ENCODE data around the gene CTR9.

Gene CTR9

GRCh38 chr11:10750838-10751580 lies at the start of gene CTR9:
Gene CTR9 (plus strand): TSS chr11:10751246. CDS start chr11:10751413, 167 bp downstream.
- DNase-seq, result peak; percentile 87

- peak; percentile 7 for DNase-seq
Observed at GRCh38 chr11:10701982-10702381, 49.1 kb upstream of the CTR9 start.

- no peak for DNase-seq
Observed at GRCh38 chr11:10708131-10708530, 42.9 kb upstream of the CTR9 start.

- no peak for DNase-seq
Observed at GRCh38 chr11:10709299-10710086, 41.6 kb upstream of the CTR9 start.

DNA sequence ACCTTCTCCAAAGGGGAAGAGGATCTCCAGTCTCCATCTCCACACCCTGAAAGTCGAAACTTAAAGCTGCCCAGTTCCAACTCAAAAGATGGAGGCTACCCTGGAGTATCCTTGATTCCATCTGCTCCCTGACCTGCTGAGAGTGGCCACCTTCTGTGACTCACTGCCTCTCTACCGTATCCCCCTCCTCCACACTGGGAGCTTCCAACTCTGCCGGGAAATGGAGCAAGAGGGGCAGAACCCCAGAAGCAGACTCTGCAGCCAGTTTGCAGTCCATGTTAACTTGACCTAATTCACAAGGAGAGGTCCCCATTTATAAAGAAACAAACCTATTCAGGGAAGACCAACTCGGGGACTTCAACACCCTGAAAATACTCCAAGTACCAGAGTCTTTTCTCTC lies 35.5 kb upstream of the CTR9 start:
- DNase-seq, result no peak

GRCh38 chr11:10716122-10716521 lies 34.9 kb upstream of the CTR9 start:
- DNase-seq, result no peak

DNA sequence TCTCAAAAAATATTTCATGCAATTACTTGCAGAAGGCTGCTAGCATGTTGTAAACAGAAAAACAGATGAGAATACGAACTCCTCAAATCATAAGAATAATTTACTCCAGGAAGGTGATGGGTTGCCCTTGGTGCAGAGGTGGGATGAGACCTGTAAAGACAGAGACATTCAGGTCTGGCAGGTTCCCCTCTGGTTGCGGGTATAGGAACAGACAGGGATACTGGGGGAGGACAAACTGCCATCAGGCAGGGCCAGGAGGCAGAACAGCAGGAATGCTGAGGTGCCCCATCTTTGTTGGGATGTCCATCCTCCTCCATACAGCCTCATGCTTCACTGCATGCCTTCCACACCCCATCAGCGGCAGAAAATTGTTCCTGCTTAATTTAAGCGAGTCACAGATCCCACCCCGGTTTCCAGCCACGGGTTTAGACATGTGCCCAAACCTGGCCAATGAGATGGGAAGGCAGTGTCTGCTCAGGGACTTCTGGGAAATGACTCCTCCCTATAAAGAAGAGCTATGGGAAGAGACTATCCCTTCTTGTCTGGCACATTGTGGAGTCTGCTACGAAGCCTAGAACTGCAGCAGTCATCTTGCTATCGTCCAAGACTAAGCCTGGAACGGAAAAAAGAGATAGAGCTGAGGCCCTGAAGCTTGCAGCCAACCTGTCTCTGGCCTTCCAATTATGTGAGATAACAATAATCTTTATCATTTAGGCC lies 34.3 kb upstream of the CTR9 start:
- no peak for DNase-seq

DNA sequence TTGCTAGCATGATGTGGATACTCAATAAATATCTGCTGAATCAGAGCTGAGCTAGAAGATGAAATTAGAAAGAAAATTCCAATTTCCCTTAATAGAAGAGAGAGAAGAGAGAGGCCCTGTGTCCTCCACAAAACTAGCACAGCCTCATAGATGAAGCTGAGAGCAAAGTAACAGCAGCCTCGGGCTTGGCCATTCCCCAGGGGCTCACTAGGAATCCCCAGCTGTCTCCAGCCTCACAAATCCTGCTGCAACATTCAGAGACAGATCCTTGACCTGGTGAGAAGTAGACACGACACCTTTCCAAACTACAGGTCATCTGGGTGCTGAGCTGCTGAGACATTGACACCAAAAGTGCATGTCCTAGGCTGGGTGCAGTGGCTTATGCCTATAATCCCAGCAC lies 31.4 kb upstream of the CTR9 start:
- no peak for DNase-seq

DNA sequence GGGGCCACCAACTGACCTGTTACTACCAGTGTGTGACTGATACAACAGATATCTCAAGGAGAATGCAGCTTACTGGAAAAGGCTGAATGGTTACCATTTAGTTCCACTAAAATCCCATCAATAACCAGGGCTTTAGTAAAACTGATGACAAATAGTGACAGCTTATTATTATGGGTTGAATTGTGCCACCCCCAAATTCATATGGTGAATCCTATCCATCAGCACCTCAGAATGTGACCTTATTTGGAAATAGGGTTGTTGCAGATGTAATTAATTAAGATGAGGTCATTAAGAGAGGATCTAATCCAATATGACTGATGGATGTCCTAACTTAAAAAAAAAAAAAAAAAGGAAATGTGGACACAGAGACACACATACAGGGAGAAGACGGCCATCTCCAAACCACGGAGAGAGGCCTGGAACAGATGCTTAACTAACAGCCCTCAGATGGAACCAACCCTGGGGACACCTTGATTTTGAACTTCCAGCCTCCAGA lies 30.1 kb upstream of the CTR9 start:
- DNase-seq, result no peak

GRCh38 chr11:10722307-10722706 lies 28.7 kb upstream of the CTR9 start:
- DNase-seq, result no peak

DNA sequence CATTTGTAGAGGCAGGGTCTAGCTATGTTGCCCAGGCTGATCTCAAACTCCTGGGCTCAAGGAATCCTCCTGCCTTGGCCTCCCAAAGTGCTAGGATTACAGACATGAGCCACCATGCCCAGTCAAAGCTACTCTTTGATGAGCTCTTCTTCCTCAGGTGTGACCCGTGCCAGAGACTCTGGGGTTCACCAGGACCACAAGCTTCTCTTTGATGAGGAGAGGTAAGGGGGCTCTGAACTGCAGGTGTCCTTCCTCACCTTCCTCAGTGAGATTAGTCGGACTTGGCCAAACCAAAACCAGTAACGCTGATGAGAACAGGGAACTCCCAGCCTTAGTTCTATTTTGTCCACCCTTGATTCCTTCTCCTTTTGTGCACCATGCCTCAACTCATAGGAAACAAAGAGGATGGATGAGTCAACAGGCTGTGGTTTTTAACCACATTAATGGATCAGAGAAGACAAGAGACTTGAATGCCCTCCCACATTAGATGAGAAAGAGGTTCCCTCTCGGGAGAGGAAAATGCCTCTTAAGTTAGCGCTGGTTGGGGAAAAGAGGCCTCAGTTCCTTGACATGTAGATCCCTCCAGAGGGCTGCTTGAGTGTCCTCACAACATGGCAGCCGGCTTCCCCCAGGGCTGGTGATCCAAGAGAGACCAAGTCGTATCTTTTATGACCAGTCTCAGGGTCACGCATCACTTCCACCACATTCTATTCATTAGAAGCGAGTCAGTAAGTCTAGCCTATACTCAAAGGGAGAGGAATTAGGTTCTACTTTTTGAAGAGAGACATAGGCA lies 25.7 kb upstream of the CTR9 start:
- DNase-seq, result peak; percentile 71

GRCh38 chr11:10725907-10726253 lies 25.2 kb upstream of the CTR9 start:
- no peak for DNase-seq

DNA sequence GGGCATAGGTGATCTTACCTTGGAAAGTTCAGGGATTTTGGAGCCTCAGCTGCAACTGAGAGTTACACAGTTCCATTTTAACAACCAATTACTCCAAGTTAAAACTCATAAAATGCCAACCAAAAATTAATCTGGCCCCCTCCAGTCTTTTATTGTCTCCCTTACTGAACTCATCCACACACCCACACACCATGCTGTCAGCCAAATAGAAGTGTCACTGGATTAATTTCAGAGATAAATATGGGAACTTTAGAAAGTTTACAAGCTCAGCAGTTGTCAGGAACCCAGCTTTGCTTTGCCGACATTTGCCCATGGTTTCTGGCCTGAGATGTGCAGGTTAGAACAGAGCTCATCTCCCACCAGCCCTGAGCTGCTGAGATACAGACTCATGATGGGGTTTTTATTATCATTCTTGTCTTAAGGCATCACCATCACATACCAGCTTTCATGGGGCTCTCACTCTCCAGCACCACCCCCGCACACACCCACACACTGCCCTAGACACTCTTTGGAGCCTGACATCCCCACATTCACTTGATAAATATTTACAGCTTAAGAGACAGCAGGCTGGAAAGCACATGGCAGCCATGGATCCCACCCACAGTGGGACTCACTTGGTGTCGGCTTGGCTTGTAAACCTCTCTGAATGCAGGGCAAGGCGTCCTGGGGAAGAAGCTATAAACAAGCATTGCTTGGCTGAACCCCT lies 23.7 kb upstream of the CTR9 start:
- DNase-seq, result peak; percentile 14

GRCh38 chr11:10728154-10728553 lies 22.9 kb upstream of the CTR9 start:
- DNase-seq, result no peak

GRCh38 chr11:10728789-10729472 lies 22.1 kb upstream of the CTR9 start:
- no peak for DNase-seq

- DNase-seq, result no peak
Observed at GRCh38 chr11:10730151-10730550, 20.9 kb upstream of the CTR9 start.

DNA sequence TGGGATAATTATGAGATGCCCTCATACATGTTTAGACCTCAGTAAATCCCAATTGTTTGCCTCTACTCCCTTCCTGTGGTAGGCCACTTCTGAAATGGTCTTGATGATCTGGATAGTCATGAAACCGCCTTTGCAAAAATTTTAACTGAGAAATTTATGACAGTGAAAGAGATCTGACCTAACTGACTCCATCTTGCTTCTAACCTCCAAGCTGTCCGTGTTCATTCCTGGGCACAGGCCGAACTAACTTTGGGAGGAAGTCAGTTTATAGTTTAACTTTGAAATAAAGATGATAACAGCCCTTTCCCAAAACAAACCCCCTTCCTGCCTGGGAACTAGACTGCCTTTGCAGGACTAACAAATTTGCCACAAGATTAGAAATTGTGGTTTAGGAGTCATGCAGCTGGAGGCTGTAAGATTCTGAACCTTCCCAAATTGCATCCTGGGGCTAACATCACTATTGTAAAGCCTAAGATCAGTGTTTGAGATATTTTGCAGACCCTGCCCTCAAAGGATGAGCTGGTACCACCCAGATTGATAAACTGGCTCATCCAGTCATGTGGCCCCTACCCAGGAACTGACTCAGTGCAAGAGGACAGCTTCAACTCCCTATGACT lies 19.9 kb upstream of the CTR9 start:
- DNase-seq, result no peak

DNA sequence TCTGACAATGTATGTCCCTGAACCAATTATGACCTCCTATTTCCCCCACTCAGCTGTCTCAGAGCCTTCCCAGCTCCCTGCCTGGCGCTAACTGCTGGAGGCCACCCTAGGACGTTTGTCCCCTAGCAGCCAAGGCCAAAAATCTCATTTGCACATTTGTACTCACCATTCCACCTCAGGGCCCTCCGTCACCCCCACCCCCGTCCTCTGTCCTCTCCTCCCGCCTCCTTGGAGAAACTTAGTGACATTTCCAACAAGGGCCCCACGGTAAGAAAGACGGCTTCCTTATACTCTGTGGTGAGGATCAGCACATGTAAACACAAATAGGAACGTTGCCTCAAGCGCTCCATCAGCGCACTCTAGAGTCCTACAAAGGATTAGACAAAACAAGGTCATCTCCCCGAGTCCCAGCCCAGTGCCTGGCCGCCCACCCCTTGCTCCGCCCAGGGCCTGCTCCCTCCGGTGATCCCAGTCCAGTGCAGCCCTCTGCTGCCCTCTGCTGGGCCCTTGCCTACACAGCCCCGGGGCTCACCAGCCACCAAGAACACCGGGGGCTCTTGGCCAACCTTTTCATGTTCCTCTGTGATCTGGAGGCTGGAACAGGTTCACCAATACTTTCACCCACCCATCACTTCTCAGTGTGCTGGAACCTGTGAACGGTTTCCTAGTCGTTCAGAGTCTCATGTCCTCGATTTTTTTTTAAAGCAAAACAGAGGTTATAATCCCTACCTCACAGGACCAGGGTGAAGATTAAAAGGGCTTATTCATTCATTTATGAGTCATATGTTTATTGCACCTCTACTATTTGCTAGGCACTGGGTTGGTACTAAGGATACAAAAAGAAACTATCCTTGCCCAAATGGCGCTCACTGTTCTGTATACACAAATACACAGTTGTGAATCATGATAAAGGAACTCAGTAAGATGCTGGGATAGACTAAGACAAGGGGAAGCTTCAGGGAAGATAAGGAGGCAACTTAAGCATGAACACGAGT lies 15.3 kb upstream of the CTR9 start:
- DNase-seq, result peak; percentile 82

GRCh38 chr11:10742460-10743208 lies 8.4 kb upstream of the CTR9 start:
- no peak for DNase-seq
